ENCODE results near the gene SLC2A13. TPM values are rescaled to one million over a fixed set of nuclear protein-coding genes. Genes with fewer than 3 reads are reported as not detected.

Gene SLC2A13
- total RNA-seq, 1 donor from 2014 or later, result 5.2 TPM

DNA sequence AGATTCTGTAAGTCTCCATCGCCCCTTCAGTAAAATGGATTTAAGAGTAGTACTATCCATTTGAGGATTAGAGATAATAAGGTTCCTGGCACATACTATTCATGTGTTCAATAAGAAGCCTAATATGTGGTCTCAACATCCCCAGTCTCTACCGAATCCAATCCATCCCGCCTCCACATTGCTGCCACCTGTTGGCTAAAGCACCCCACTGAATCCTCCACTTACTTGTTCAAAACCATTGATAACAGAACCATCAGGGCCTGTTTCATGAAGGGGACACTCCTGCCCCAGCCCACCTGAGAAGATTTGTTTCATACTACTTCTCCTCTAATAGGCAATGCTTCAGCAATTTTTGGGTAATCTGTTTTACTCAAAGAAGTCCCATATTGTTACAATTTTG is 147.5 kb downstream of the SLC2A13 start:
- no peaks in the 10 kb centered on the region for H3K9me3 Mint-ChIP-seq (ENCODE audit: unreplicated experiment)
- no peaks in the 10 kb centered on the region for H3K36me3 Mint-ChIP-seq (ENCODE audit: unreplicated experiment)

GRCh38 chr12:39956725-39957124 is 149.2 kb downstream of the SLC2A13 start:
- Mint-ChIP-seq H3K4me3 (ENCODE audit: unreplicated experiment) (no peak overlapping the region), H3K27ac (ENCODE audit: unreplicated experiment) (no peak overlapping the region), H3K36me3 (ENCODE audit: unreplicated experiment) (no peaks in the 10 kb centered on the region), H3K4me1 (ENCODE audit: low read depth, unreplicated experiment) (peaks cover 11% of the 10 kb centered on the region), H3K27me3 (ENCODE audit: unreplicated experiment) (peaks cover 3% of the 10 kb centered on the region), H3K9me3 (ENCODE audit: unreplicated experiment) (no peaks in the 10 kb centered on the region)
- TF ChIP-seq, protein P1, sequence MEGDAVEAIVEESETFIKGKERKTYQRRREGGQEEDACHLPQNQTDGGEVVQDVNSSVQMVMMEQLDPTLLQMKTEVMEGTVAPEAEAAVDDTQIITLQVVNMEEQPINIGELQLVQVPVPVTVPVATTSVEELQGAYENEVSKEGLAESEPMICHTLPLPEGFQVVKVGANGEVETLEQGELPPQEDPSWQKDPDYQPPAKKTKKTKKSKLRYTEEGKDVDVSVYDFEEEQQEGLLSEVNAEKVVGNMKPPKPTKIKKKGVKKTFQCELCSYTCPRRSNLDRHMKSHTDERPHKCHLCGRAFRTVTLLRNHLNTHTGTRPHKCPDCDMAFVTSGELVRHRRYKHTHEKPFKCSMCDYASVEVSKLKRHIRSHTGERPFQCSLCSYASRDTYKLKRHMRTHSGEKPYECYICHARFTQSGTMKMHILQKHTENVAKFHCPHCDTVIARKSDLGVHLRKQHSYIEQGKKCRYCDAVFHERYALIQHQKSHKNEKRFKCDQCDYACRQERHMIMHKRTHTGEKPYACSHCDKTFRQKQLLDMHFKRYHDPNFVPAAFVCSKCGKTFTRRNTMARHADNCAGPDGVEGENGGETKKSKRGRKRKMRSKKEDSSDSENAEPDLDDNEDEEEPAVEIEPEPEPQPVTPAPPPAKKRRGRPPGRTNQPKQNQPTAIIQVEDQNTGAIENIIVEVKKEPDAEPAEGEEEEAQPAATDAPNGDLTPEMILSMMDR (IDR thresholded peaks at IDR 0.05; ENCODE audit: partially characterized antibody, unreplicated experiment), result no peak
- no peak for DNase-seq

More for the DNA sequence above, 147.5 kb downstream of the SLC2A13 start:
- Mint-ChIP-seq H3K4me1 (ENCODE audit: low read depth, unreplicated experiment) (peaks cover 11% of the 10 kb centered on the region), H3K4me3 (ENCODE audit: unreplicated experiment) (no peak overlapping the region), H3K27ac (ENCODE audit: unreplicated experiment) (no peak overlapping the region), H3K27me3 (ENCODE audit: unreplicated experiment) (peaks cover 3% of the 10 kb centered on the region)
- DNase-seq, result no peak
- TF ChIP-seq, protein P1 (IDR thresholded peaks at IDR 0.05; ENCODE audit: partially characterized antibody, unreplicated experiment), result no peak

DNA sequence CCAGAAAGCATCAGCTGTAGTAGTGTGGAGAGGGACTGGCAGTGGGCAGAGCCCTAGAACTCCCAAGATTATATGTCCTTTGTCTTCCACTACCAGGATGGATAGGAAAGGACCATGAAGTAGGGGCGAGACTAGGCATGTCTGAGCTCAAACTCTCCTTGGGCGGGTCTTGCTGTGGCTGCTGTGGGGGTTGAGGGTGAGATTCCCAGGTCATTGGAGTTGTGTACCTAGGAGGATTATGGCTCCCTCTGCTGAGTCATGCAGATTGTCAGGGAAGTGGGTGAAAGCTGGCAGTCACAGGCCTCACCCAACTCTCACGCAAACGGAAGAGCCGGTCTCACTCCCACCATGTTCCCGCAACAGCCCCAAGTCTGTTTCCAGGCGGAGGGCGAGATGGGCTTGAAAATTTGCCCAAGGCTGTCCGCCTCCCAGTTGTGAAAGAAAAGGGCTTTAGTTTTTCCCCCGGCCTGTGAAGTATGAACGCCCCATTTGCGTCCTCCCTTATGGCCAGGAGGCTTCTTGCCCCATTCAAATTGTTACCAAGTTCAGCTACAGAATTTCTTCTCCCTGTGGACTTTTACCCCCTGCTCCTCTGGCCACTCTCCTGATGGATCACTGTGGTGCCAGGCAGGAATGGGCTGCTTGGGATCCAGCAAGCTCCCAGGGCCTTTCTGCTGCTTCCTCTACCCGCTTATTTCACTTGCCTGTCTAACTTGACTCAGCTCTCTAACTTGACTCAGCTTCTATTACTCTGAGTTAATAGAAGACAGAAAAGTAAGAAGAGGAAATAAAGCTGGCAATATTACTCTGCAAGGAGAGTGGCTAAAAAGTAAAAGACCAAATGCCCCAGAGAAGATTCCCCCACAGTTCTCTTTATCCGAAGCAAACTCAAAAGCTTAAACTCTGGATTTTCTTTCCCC is 159.3 kb downstream of the SLC2A13 start:
- H3K36me3 Mint-ChIP-seq (ENCODE audit: unreplicated experiment), result peaks cover 19% of the 10 kb centered on the region
- no peak for DNase-seq
- H3K4me3 Mint-ChIP-seq (ENCODE audit: unreplicated experiment), result no peak overlapping the region
- no peaks in the 10 kb centered on the region for H3K27me3 Mint-ChIP-seq (ENCODE audit: unreplicated experiment)
- H3K4me1 Mint-ChIP-seq (ENCODE audit: low read depth, unreplicated experiment), result peaks cover 5% of the 10 kb centered on the region
- peaks cover 2% of the 10 kb centered on the region for H3K9me3 Mint-ChIP-seq (ENCODE audit: unreplicated experiment)
- no peak overlapping the region for H3K27ac Mint-ChIP-seq (ENCODE audit: unreplicated experiment)
- TF ChIP-seq, protein P1 (IDR thresholded peaks at IDR 0.05; ENCODE audit: partially characterized antibody, unreplicated experiment), result no peak

DNA sequence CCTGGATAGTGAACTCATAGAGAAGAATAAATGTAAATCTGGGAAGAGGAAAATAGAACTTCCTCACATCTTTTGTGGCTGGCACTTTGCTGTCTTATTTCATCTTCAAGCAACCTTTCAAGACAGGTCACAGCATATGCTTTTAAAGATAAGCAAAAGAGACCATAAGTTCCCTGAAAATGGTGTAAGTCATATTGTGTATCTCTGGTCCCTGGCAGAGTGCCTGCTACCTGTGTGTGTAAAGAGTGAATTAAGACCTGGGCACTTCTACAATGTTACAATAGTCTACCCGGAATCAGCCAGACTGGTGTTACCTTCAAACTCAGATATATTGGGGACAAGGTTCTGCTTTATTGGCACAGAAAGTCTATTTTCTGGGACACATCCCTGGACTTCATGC is 168.8 kb downstream of the SLC2A13 start:
- Mint-ChIP-seq H3K27ac (ENCODE audit: unreplicated experiment) (no peak overlapping the region), H3K9me3 (ENCODE audit: unreplicated experiment) (peaks cover 4% of the 10 kb centered on the region), H3K27me3 (ENCODE audit: unreplicated experiment) (no peaks in the 10 kb centered on the region), H3K4me3 (ENCODE audit: unreplicated experiment) (no peak overlapping the region), H3K36me3 (ENCODE audit: unreplicated experiment) (peaks cover 6% of the 10 kb centered on the region), H3K4me1 (ENCODE audit: low read depth, unreplicated experiment) (peaks cover 9% of the 10 kb centered on the region)
- no peak for DNase-seq
- TF ChIP-seq, protein P1 (IDR thresholded peaks at IDR 0.05; ENCODE audit: partially characterized antibody, unreplicated experiment), result no peak

- peaks cover 9% of the 10 kb centered on the region for H3K4me1 Mint-ChIP-seq (ENCODE audit: low read depth, unreplicated experiment)
- no peaks in the 10 kb centered on the region for H3K36me3 Mint-ChIP-seq (ENCODE audit: unreplicated experiment)
- TF ChIP-seq, protein P1 (IDR thresholded peaks at IDR 0.05; ENCODE audit: partially characterized antibody, unreplicated experiment), result no peak
- H3K27ac Mint-ChIP-seq (ENCODE audit: unreplicated experiment), result no peak overlapping the region
- DNase-seq, result no peak
- H3K27me3 Mint-ChIP-seq (ENCODE audit: unreplicated experiment), result no peaks in the 10 kb centered on the region
- H3K9me3 Mint-ChIP-seq (ENCODE audit: unreplicated experiment), result no peaks in the 10 kb centered on the region
- H3K4me3 Mint-ChIP-seq (ENCODE audit: unreplicated experiment), result no peak overlapping the region
Measured at GRCh38 chr12:39935839-39936238, 170.0 kb downstream of the SLC2A13 start.

All from glutamatergic neuron (in vitro differentiated cells).